Ascending aorta (tissue), 2 donors: ENCODE data around the gene MTARC2. TPM values are rescaled to one million over a fixed set of nuclear protein-coding genes. Genes with fewer than 3 reads are reported as not detected.

Experiments
- DNase-seq, 2 donors: peaks; one replicate each; pipeline ENCODE4 v3.0.0-alpha.2; 2019; ENCODE audit warnings: low spot score in 2 of 2
- H3K27ac ChIP-seq, 2 donors: fragments of 200-600 bp; sonication (generic); one replicate each; pipeline ENCODE4 v1.5.1; 2016 to 2017; ENCODE audit warnings: mild to moderate bottlenecking in 1 of 2
- H3K27me3 ChIP-seq: fragments of 200-600 bp; sonication (generic); one replicate; pipeline ENCODE4 v1.5.1; 2017
- H3K36me3 ChIP-seq, 2 donors: fragments of 200-600 bp; sonication (generic); one replicate each; pipeline ENCODE4 v1.5.1; 2016
- H3K4me1 ChIP-seq, 2 donors: fragments of 200-600 bp; sonication (generic); one replicate each; pipeline ENCODE4 v1.5.1; 2016 to 2017; ENCODE audit warnings: mild to moderate bottlenecking in 1 of 2
- H3K4me3 ChIP-seq, 2 donors: fragments of 200-600 bp; sonication (generic); one replicate each; pipeline ENCODE4 v1.5.1; 2016 to 2017; ENCODE audit warnings: mild to moderate bottlenecking in 1 of 2
- H3K9me3 ChIP-seq, 2 donors: fragments of 200-600 bp; sonication (generic); one replicate each; pipeline ENCODE4 v1.5.1; 2016
- CTCF ChIP-seq, 3 experiments: fragments of 200-600 bp in 2 of 3; fragments of 450-650 bp in 1 of 3; sonication (generic) in 2 of 3; IDR thresholded peaks; one replicate each; pipeline ENCODE4 v1.5.1; 2016 to 2019; ENCODE audit warnings: antibody characterized with exemption in 3 of 3, mild to moderate bottlenecking in 1 of 3, moderate library complexity in 1 of 3
- intact Hi-C: fragments of 100-400 bp; cut with DNase I; formaldehyde crosslinking; loops from one replicate; pipeline ENCODE4 v1.15.1; 2023
- total RNA-seq: library from RNA; depleted of rRNA; stranded (reverse); fragments of >200 nt; gene quantifications from one replicate; pipeline ENCODE4 v1.1.0, GENCODE V29; 2016

The MTARC2 gene
- total RNA-seq, 1 donor from 2014 or later, result 23.7 TPM

- Histone ChIP-seq H3K4me1 (no peaks in the 10 kb centered on the region), H3K27me3 (no peaks in the 10 kb centered on the region), H3K36me3 (peaks cover 25 to 38% of the 10 kb centered on the region in 2 donors), H3K4me3 (no peak overlapping the region), H3K27ac (no peak overlapping the region), H3K9me3 (no peaks in the 10 kb centered on the region)
- intact Hi-C loops, result loop anchor here (10.0 kb wide), 1 partner anchor 496 kb away; the partner anchor contains the start of gene RAB3GAP2
- peak in 1 of 2 donors; percentile 52 for DNase-seq
- no peak for TF ChIP-seq CTCF (IDR thresholded peaks at IDR 0.05)
Observed at GRCh38 chr1:220770245-220770913, 22.3 kb downstream of the MTARC2 start.

GRCh38 chr1:220772846-220773245 is 24.7 kb downstream of the MTARC2 start:
- peak in 1 of 2 donors; percentile 16 for DNase-seq
- intact Hi-C loops, result loop anchor here (10.0 kb wide), 1 partner anchor 498 kb away; the partner anchor contains the start of gene RAB3GAP2
- Histone ChIP-seq H3K4me3 (no peak overlapping the region), H3K27ac (no peak overlapping the region), H3K9me3 (no peaks in the 10 kb centered on the region), H3K4me1 (no peaks in the 10 kb centered on the region), H3K27me3 (no peaks in the 10 kb centered on the region), H3K36me3 (peaks cover 20 to 35% of the 10 kb centered on the region in 2 donors)
- TF ChIP-seq CTCF (IDR thresholded peaks at IDR 0.05), result no peak

GRCh38 chr1:220775240-220775853 is 27.2 kb downstream of the MTARC2 start:
- Histone ChIP-seq H3K4me3 (no peak overlapping the region), H3K9me3 (no peaks in the 10 kb centered on the region), H3K27ac (no peak overlapping the region), H3K36me3 (peaks cover 7 to 18% of the 10 kb centered on the region in 2 donors), H3K4me1 (no peaks in the 10 kb centered on the region), H3K27me3 (no peaks in the 10 kb centered on the region)
- intact Hi-C loops, result loop anchor here (2.0 to 10.0 kb wide), 2 partner anchors 27 to 501 kb away; partner anchors contain the start of gene RAB3GAP2
- TF ChIP-seq CTCF (IDR thresholded peaks at IDR 0.05), result peak; percentile 21 to 85 (median 80)
- peak in 1 of 2 donors; percentile 68 for DNase-seq

GRCh38 chr1:220776254-220776653 is 28.1 kb downstream of the MTARC2 start:
- Histone ChIP-seq H3K27ac (no peak overlapping the region), H3K9me3 (no peaks in the 10 kb centered on the region), H3K4me1 (no peaks in the 10 kb centered on the region), H3K36me3 (peaks cover 0 to 9% of the 10 kb centered on the region in 2 donors), H3K27me3 (no peaks in the 10 kb centered on the region), H3K4me3 (no peak overlapping the region)
- no peak for DNase-seq
- no peak for TF ChIP-seq CTCF (IDR thresholded peaks at IDR 0.05)
- intact Hi-C loops, result loop anchor here (1.0 to 10.0 kb wide), 3 partner anchors 86 to 501 kb away; partner anchors contain the start of genes C1orf115 and RAB3GAP2

- H3K9me3 ChIP-seq, result no peaks in the 10 kb centered on the region
- peaks cover 0 to 4% of the 10 kb centered on the region in 2 donors for H3K36me3 ChIP-seq
- intact Hi-C loops, result loop anchor here (1.0 to 10.0 kb wide), 3 partner anchors 87 to 502 kb away; partner anchors contain the start of genes C1orf115 and RAB3GAP2
- peak; percentile 74 to 90 (median 84) for TF ChIP-seq CTCF (IDR thresholded peaks at IDR 0.05)
- no peak overlapping the region for H3K4me3 ChIP-seq
- no peaks in the 10 kb centered on the region for H3K27me3 ChIP-seq
- DNase-seq, result peak in 1 of 2 donors; percentile 86
- H3K27ac ChIP-seq, result no peak overlapping the region
- no peaks in the 10 kb centered on the region for H3K4me1 ChIP-seq
Observed at GRCh38 chr1:220776720-220777326, 28.7 kb downstream of the MTARC2 start.
